A673 (cell line): ENCODE data around the gene PIP4K2A. TPM values are rescaled to one million over a fixed set of nuclear protein-coding genes. Genes with fewer than 3 reads are reported as not detected.
A peak's percentile ranks its signal among the peaks of the same experiment; 100 is the strongest.

ENCODE experiments used
- BruUV-seq: library from RNA; stranded (reverse); fragments of 400-500 nt; replicated peaks from 2 replicates; lab custom pipeline; 2021; lab: Mats Ljungman, UMichigan
- CTCF ChIA-PET: fragments of 300-600 bp; sonication (Branson Sonifier 250); formaldehyde crosslinking; loops from one replicate; lab custom pipeline; 2022; ENCODE audit warnings: antibody characterized with exemption; lab: Charles Lee
- POLR2A ChIA-PET: fragments of 300-600 bp; sonication (Branson Sonifier 250); formaldehyde crosslinking; loops from one replicate; lab custom pipeline; 2022; ENCODE audit warnings: antibody characterized with exemption; ENCODE audit not compliant: low non-redundant PET; lab: Charles Lee
- DNase-seq: peaks from one replicate; pipeline ENCODE4 v3.0.0-alpha.2; 2015; ENCODE audit warnings: low spot score
- H3K27ac ChIP-seq: fragments of 200-600 bp; sonication (generic); 2 replicates; pipeline ENCODE4 v1.5.1; 2016; ENCODE audit warnings: mixed run types, low read depth, mild to moderate bottlenecking, mixed read lengths, antibody characterized with exemption, low read length; ENCODE audit not compliant: poor library complexity, severe bottlenecking
- H3K27me3 ChIP-seq: fragments of 200-600 bp; sonication (generic); replicated peaks from 2 replicates; pipeline ENCODE4 v1.6.1; 2017; ENCODE audit warnings: mixed run types, low read depth, mild to moderate bottlenecking, mixed read lengths, antibody characterized with exemption, low read length; ENCODE audit not compliant: insufficient read depth, poor library complexity
- H3K36me3 ChIP-seq: fragments of 200-600 bp; sonication (generic); 2 replicates; pipeline ENCODE4 v1.6.1; 2016; ENCODE audit warnings: mixed run types, mild to moderate bottlenecking, mixed read lengths, antibody characterized with exemption, low read length; ENCODE audit not compliant: insufficient read depth, poor library complexity, severe bottlenecking
- H3K4me1 ChIP-seq: fragments of 200-600 bp; sonication (generic); 2 replicates; pipeline ENCODE4 v1.6.1; 2017; ENCODE audit warnings: mixed run types, mild to moderate bottlenecking, mixed read lengths, antibody characterized with exemption, low read length; ENCODE audit not compliant: insufficient read depth, poor library complexity, severe bottlenecking
- H3K4me3 ChIP-seq: fragments of 200-600 bp; sonication (generic); 2 replicates; pipeline ENCODE4 v1.5.1; 2016; ENCODE audit warnings: low read depth, mixed run types, mild to moderate bottlenecking, mixed read lengths, low read length; ENCODE audit not compliant: poor library complexity, severe bottlenecking
- H3K9me3 ChIP-seq: fragments of 200-600 bp; sonication (generic); 2 replicates; pipeline ENCODE4 v1.6.1; 2016; ENCODE audit warnings: mixed run types, low read depth, mild to moderate bottlenecking, mixed read lengths, antibody characterized with exemption, low read length; ENCODE audit not compliant: poor library complexity, severe bottlenecking
- CTCF ChIP-seq: fragments of 300-800, 200-600 bp; sonication (generic); conservative IDR thresholded peaks from 2 replicates; pipeline ENCODE4 v1.5.1; 2017; ENCODE audit warnings: low read depth, mild to moderate bottlenecking, antibody characterized with exemption, low read length, moderate library complexity, mixed read lengths
- EZH2 ChIP-seq: fragments of 200-600 bp; sonication (generic); IDR thresholded peaks from 2 replicates; pipeline ENCODE4 v1.6.1; 2017; ENCODE audit warnings: borderline replicate concordance, low read depth, mild to moderate bottlenecking, mixed read lengths, antibody characterized with exemption, low read length; ENCODE audit not compliant: poor library complexity, severe bottlenecking
- intact Hi-C: fragments of 100-400 bp; cut with micrococcal nuclease; formaldehyde crosslinking; loops from one replicate; pipeline ENCODE4 v1.10.0; 2022; ENCODE audit not compliant: unreplicated experiment
- total RNA-seq: library from RNA; stranded (reverse); gene quantifications from 2 replicates; pipeline ENCODE4 v1.2.3, GENCODE V29; 2021

PIP4K2A gene
- total RNA-seq, 1 experiment from 2014 or later, result 19.8 TPM

- DNase-seq, result peak; percentile 32
- H3K4me1 ChIP-seq, result peaks cover 24% of the 10 kb centered on the region
- H3K9me3 ChIP-seq, result no peaks in the 10 kb centered on the region
- H3K27me3 ChIP-seq, result no peaks in the 10 kb centered on the region
- peak overlapping the region; percentile 24 for H3K27ac ChIP-seq
- BruUV-seq, result no TSS peak
- intact Hi-C loops, result no loop called here
- TF ChIP-seq CTCF (no peak), EZH2 (no peak)
- no peaks in the 10 kb centered on the region for H3K36me3 ChIP-seq
- H3K4me3 ChIP-seq, result no peak overlapping the region
- ChIA-PET CTCF (no interaction called here), POLR2A (no interaction called here)
Observed at GRCh38 chr10:22673785-22674572, 40.4 kb downstream of the PIP4K2A start.

GRCh38 chr10:22673091-22673392, 41.3 kb downstream of the PIP4K2A start:
- Histone ChIP-seq H3K36me3 (no peaks in the 10 kb centered on the region), H3K9me3 (no peaks in the 10 kb centered on the region), H3K4me1 (peaks cover 25% of the 10 kb centered on the region), H3K27ac (no peak overlapping the region), H3K27me3 (no peaks in the 10 kb centered on the region), H3K4me3 (no peak overlapping the region)
- intact Hi-C loops, result no loop called here
- CTCF ChIA-PET, result no interaction called here
- POLR2A ChIA-PET, result no interaction called here
- TF ChIP-seq CTCF, result no peak
- DNase-seq, result no peak
- no TSS peak for BruUV-seq

- POLR2A ChIA-PET, result no interaction called here
- CTCF ChIA-PET, result no interaction called here
Observed at GRCh38 chr10:22672319-22673090, 41.9 kb downstream of the PIP4K2A start.

More at GRCh38 chr10:22672319-22673090, 41.9 kb downstream of the PIP4K2A start:
- intact Hi-C loops, result no loop called here
- Histone ChIP-seq H3K36me3 (no peaks in the 10 kb centered on the region), H3K4me1 (peaks cover 25% of the 10 kb centered on the region), H3K27me3 (no peaks in the 10 kb centered on the region), H3K4me3 (no peak overlapping the region), H3K9me3 (no peaks in the 10 kb centered on the region), H3K27ac (no peak overlapping the region)
- no TSS peak for BruUV-seq
- DNase-seq, result no peak
- TF ChIP-seq EZH2, result no peak
- no peak for TF ChIP-seq CTCF
